Hepatocyte (in vitro differentiated cells): Measurements from ENCODE around the gene ATP8B4. TPM values are rescaled to one million over a fixed set of nuclear protein-coding genes. Genes with fewer than 3 reads are reported as not detected.
"Not testable (repeated sequence)": the region's sequence is repeated elsewhere in the genome, so short reads cannot be mapped to it uniquely, and the experiment has no call there.

Experiments used
- DNase-seq: peaks from one replicate; pipeline ENCODE4 v3.0.0-alpha.2; 2016; ENCODE audit warnings: low spot score
- H2AFZ ChIP-seq: fragments of 200-600 bp; sonication (generic); 2 replicates; pipeline ENCODE4 v1.6.0; 2016; ENCODE audit warnings: antibody characterized with exemption, mild to moderate bottlenecking
- H3K27ac ChIP-seq: fragments of 200-600 bp; sonication (generic); 2 replicates; pipeline ENCODE4 v1.5.1; 2016; ENCODE audit warnings: mild to moderate bottlenecking
- H3K27me3 ChIP-seq: fragments of 200-600 bp; sonication (generic); 2 replicates; pipeline ENCODE4 v1.6.1; 2016
- H3K36me3 ChIP-seq: fragments of 200-600 bp; sonication (generic); replicated peaks from 2 replicates; pipeline ENCODE4 v1.5.1; 2016; ENCODE audit warnings: low read depth; ENCODE audit not compliant: insufficient read depth
- H3K4me1 ChIP-seq: fragments of 200-600 bp; sonication (generic); 2 replicates; pipeline ENCODE4 v1.5.1; 2016; ENCODE audit warnings: mild to moderate bottlenecking, moderate library complexity; ENCODE audit not compliant: insufficient read depth
- H3K4me2 ChIP-seq: fragments of 200-600 bp; sonication (generic); 2 replicates; pipeline ENCODE4 v1.6.0; 2016
- H3K4me3 ChIP-seq: fragments of 200-600 bp; sonication (generic); 2 replicates; pipeline ENCODE4 v1.5.1; 2016; ENCODE audit warnings: mild to moderate bottlenecking
- H3K79me2 ChIP-seq: fragments of 200-600 bp; sonication (generic); 2 replicates; pipeline ENCODE4 v1.6.0; 2017; ENCODE audit warnings: mild to moderate bottlenecking
- H3K9me2 ChIP-seq: fragments of 200-600 bp; sonication (generic); replicated peaks from 2 replicates; pipeline ENCODE4 v1.6.0; 2017; ENCODE audit warnings: mild to moderate bottlenecking; ENCODE audit not compliant: insufficient read depth
- H3K9me3 ChIP-seq: fragments of 200-600 bp; sonication (generic); 2 replicates; pipeline ENCODE4 v1.5.1; 2016; ENCODE audit warnings: low read depth, mild to moderate bottlenecking
- H4K20me1 ChIP-seq: fragments of 200-600 bp; sonication (generic); 2 replicates; pipeline ENCODE4 v1.6.0; 2016; ENCODE audit warnings: mild to moderate bottlenecking; ENCODE audit not compliant: insufficient read depth, poor library complexity, severe bottlenecking
- CTCF ChIP-seq: fragments of 200-600 bp; sonication (generic); IDR thresholded peaks from 2 replicates; pipeline ENCODE4 v1.5.1; 2016; ENCODE audit warnings: antibody characterized with exemption, mild to moderate bottlenecking; ENCODE audit not compliant: poor library complexity
- EZH2 ChIP-seq: fragments of 200-600 bp; sonication (generic); IDR thresholded peaks from 2 replicates; pipeline ENCODE4 v1.6.1; 2016; ENCODE audit warnings: antibody characterized with exemption, mild to moderate bottlenecking, borderline replicate concordance
- EZH2phosphoT487 ChIP-seq: fragments of 200-600 bp; sonication (generic); IDR thresholded peaks from one replicate; pipeline ENCODE4 v1.6.1; 2018; ENCODE audit warnings: antibody characterized with exemption, mild to moderate bottlenecking, low read depth, moderate library complexity; ENCODE audit not compliant: unreplicated experiment, severe bottlenecking
- whole genome bisulfite sequencing: methylation state at CpG from one replicate; pipeline ENCODE4 v1.1.6; 2016; ENCODE audit warnings: low lambda C conversion rate; ENCODE audit errors: missing lambda C conversion rate; 5-methylcytosine and 5-hydroxymethylcytosine counted together
- polyA plus RNA-seq: library from polyadenylated mRNA; unstranded; fragments of >200 nt; fragmentation: Nextera tagmentation; extraction: Ambion mirVana; gene quantifications from 2 replicates; pipeline ENCODE4 v1.2.1, GENCODE V29; 2016
- total RNA-seq: library from RNA; depleted of rRNA; stranded (reverse); fragments of >200 nt; gene quantifications from 2 replicates; pipeline ENCODE4 v1.2.3, GENCODE V29; 2014

ATP8B4 gene
- total and polyA plus RNA-seq, 2 experiments from 2014 or later, result 1.3 to 9.5 TPM

DNA sequence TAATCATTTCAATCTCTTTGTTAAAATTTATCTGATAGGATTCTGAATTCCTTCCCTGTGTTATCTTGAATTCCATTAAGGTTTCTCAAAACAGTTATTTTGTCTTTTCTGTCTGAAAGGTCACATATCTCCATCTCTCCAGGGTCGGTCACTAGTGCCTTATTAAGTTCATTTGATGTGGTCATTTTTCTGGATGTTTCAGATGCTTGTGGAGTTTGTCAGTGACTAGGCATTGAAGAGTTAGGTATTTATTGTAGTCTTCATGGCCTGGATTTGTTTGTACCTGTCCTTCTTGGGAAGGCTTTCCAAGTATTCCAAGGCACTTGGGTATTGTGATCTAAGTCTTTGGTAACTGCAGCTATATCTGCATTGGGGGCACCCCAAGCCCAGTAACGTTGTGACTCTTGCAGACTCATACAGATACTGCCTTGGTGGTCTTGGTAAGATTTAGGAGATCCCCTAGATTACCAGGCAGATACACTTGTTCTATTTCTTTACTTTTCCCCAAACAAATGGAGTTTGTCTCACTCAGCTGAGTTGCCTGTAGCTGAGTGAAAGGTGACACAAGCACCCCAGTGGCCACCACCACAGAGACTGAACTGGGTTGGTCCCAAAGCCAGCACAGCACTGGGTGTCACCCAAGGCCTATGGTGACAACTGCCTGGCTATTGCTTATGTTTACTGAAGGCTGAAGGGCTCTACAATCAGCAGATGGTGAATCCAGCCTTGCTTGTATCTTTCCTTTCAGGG, 44.1 kb upstream of the ATP8B4 start:
- no peaks in the 10 kb centered on the region for H4K20me1 ChIP-seq
- no peaks in the 10 kb centered on the region for H3K36me3 ChIP-seq
- DNase-seq, result no peak
- H3K9me3 ChIP-seq, result no peaks in the 10 kb centered on the region
- H3K4me3 ChIP-seq, result no peak overlapping the region
- H3K27me3 ChIP-seq, result no peaks in the 10 kb centered on the region
- WGBS, result 60% methylated on average over 2 of the region's 2 CpGs
- TF ChIP-seq EZH2phosphoT487, result no peak
- no peak for TF ChIP-seq EZH2
- TF ChIP-seq CTCF, result no peak
- H3K4me2 ChIP-seq, result no peak overlapping the region
- no peaks in the 10 kb centered on the region for H3K79me2 ChIP-seq
- no peak overlapping the region for H2AFZ ChIP-seq
- no peak overlapping the region for H3K27ac ChIP-seq
- H3K9me2 ChIP-seq, result no peaks in the 10 kb centered on the region
- H3K4me1 ChIP-seq, result peaks cover 11% of the 10 kb centered on the region

DNA sequence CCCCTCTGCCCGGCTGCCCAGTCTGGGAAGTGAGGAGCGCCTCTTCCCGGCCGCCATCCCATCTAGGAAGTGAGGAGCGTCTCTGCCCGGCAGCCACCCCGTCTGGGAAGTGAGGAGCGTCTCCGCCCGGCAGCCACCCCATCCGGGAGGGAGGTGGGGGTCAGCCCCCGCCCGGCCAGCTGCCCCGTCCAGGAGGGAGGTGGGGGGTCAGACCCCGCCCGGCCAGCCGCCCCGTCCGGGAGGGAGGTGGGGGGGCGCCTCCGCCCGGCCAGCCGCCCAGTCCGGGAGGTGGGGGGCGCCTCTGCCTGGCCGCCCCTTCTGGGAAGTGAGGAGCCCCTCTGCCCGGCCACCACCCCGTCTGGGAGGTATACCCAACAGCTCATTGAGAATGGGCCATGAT, 39.2 kb upstream of the ATP8B4 start:
- DNase-seq, H2AFZ ChIP-seq, H3K36me3 ChIP-seq, H3K4me3 ChIP-seq, H3K79me2 ChIP-seq, H3K9me2 ChIP-seq, H3K27ac ChIP-seq, H3K27me3 ChIP-seq, H3K4me1 ChIP-seq, H4K20me1 ChIP-seq, H3K4me2 ChIP-seq, H3K9me3 ChIP-seq: not testable (repeated sequence)
- 88% methylated on average over 6 of the region's 28 CpGs for WGBS

DNA sequence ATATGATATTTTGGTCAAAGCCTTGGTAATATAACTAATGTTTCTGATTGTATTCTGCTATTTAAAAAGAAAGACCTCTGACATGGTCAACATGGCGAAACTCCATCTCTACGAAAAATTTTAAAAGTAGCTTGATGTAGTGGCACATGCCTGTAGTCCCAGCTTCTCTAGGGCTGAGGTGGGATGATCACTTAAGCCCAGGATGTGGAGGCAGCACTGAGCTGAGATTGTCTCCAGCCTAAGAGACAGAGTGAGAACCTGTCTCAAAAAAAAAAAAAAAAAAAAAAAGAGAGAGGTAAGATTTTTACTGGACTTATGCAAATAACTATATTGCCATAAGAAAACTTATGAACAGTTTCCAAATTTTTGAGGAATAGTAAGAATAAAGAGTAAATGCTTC, 32.4 kb upstream of the ATP8B4 start:
- H3K9me2 ChIP-seq, result no peaks in the 10 kb centered on the region
- no peak overlapping the region for H3K4me3 ChIP-seq
- no peaks in the 10 kb centered on the region for H3K36me3 ChIP-seq
- no peaks in the 10 kb centered on the region for H3K9me3 ChIP-seq
- H3K79me2 ChIP-seq, result no peaks in the 10 kb centered on the region
- no peak for TF ChIP-seq EZH2phosphoT487
- no peaks in the 10 kb centered on the region for H3K4me1 ChIP-seq
- WGBS, result 94% methylated on average over 2 of the region's 2 CpGs
- no peak for DNase-seq
- H2AFZ ChIP-seq, result no peak overlapping the region
- no peaks in the 10 kb centered on the region for H3K27me3 ChIP-seq
- no peaks in the 10 kb centered on the region for H4K20me1 ChIP-seq
- H3K4me2 ChIP-seq, result no peak overlapping the region
- no peak overlapping the region for H3K27ac ChIP-seq

DNA sequence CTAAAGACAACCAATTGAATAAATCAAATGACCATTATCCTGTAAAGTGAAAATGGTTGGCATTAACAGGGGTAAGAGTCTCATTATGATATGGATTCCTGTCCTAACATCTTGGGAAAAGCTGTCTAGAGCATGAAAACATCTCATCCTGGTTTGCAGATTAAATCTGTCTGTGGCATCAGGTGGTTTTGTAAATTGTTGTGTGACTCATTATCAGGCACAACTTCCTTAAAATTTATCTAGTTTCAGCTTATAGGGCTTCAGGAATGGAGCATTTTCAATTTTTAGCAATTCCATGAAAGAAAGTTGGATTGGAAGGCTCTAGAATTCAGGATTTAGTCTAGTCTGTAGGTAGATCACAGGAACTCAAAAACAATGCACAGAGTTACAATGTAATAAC, 31.8 kb upstream of the ATP8B4 start:
- TF ChIP-seq EZH2phosphoT487, result no peak
- TF ChIP-seq EZH2, result no peak
- TF ChIP-seq CTCF, result no peak
- Histone ChIP-seq H3K27ac (no peak overlapping the region), H3K4me1 (no peaks in the 10 kb centered on the region), H3K27me3 (no peaks in the 10 kb centered on the region), H2AFZ (no peak overlapping the region), H3K4me2 (no peak overlapping the region), H4K20me1 (no peaks in the 10 kb centered on the region), H3K9me3 (no peaks in the 10 kb centered on the region), H3K9me2 (no peaks in the 10 kb centered on the region), H3K79me2 (no peaks in the 10 kb centered on the region), H3K36me3 (no peaks in the 10 kb centered on the region), H3K4me3 (no peak overlapping the region)
- no peak for DNase-seq
